Brain microvascular endothelial cell (primary cell): ENCODE measurements around the gene TCEANC2.

Experiments
- DNase-seq: peaks from one replicate; pipeline ENCODE4 v3.0.0-alpha.2; 2020
- H3K27ac ChIP-seq: fragments of 250-450 bp; sonication (Bioruptor Pico); 2 replicates; pipeline ENCODE4 v1.5.1; 2020; ENCODE audit warnings: mild to moderate bottlenecking, moderate library complexity
- H3K27me3 ChIP-seq: fragments of 250-450 bp; sonication (Bioruptor Pico); replicated peaks from 2 replicates; pipeline ENCODE4 v1.5.1; 2020; ENCODE audit warnings: mild to moderate bottlenecking
- H3K36me3 ChIP-seq: fragments of 250-450 bp; sonication (Bioruptor Pico); replicated peaks from 2 replicates; pipeline ENCODE4 v1.5.1; 2020; ENCODE audit warnings: mild to moderate bottlenecking
- H3K4me3 ChIP-seq: 2 replicates; pipeline ENCODE4 v1.5.1; 2011; ENCODE audit warnings: low read depth, mild to moderate bottlenecking, control low read depth, low read length, moderate library complexity
- in situ Hi-C: cut with HindIII; loops from 2 replicates; pipeline ENCODE4 v1.10.0; 2017; ENCODE audit warnings: low sequenced_read_pairs, low pct_ligation_motif_present
- TF ChIP-seq, protein P1 (sequence below): IDR thresholded peaks from 2 replicates; pipeline ENCODE4 v1.5.1; 2011; ENCODE audit warnings: low read depth, mild to moderate bottlenecking, moderate library complexity, low read length, control low read depth, inconsistent platforms; ENCODE audit errors: missing control alignments

Gene TCEANC2

DNA sequence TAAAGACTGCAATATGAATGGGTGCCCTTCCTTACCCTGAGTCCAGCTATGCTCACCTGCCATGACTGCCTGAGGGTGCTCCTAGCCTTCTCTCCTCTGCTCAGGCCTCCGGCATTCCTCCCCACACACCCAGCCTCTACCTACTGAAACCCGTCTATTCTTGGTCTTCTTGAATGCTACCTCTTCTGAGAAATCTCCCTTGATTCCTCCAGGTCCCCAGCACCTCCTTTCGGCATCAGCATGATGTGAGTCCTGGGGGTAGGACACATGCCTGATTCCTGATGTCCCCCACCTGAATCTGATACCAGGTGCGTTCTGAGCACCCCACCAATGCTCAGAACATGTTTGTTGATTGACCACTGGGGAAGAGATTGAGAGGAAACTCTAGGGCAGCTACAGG lies 44.0 kb upstream of the TCEANC2 start:
- in situ Hi-C loops: no loop called here
- Histone ChIP-seq H3K36me3 (no peaks in the 10 kb centered on the region), H3K4me3 (no peak overlapping the region), H3K27me3 (peaks cover 6% of the 10 kb centered on the region), H3K27ac (no peak overlapping the region)
- TF ChIP-seq, protein P1, sequence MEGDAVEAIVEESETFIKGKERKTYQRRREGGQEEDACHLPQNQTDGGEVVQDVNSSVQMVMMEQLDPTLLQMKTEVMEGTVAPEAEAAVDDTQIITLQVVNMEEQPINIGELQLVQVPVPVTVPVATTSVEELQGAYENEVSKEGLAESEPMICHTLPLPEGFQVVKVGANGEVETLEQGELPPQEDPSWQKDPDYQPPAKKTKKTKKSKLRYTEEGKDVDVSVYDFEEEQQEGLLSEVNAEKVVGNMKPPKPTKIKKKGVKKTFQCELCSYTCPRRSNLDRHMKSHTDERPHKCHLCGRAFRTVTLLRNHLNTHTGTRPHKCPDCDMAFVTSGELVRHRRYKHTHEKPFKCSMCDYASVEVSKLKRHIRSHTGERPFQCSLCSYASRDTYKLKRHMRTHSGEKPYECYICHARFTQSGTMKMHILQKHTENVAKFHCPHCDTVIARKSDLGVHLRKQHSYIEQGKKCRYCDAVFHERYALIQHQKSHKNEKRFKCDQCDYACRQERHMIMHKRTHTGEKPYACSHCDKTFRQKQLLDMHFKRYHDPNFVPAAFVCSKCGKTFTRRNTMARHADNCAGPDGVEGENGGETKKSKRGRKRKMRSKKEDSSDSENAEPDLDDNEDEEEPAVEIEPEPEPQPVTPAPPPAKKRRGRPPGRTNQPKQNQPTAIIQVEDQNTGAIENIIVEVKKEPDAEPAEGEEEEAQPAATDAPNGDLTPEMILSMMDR: no peak
- no peak for DNase-seq

DNA sequence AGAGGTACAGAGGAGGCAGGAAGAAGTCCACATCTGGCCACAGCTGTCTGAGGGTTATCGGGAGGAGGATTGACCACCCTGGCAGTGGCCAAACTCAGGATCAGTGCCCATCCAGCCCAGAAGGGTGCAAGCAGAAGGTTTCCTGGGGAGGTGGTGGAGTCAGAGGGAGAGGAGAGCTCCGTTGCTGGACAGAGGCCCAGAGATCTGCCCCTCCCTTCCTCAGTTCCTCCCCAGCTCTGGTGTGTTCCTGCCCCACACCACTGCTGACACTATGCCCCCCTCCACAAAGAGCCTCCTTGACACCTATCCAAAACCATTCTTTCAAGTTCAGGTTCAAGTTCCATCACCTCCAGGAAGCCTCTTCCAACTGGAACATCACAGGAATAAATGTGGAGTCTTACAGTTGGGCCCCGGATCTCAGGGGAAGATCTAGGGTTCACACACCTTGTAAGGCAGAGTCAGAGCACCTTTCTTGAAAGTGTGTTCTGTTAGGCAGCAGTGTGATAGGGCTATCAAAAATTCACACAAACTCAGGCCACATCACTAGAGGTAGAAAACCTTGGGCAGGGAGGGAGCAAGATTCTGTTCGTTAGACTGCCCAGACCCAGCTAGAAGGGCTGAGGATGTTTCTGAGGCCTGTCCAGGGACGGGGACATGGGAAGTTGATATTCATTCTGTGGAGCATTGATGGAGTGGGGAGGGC lies 42.8 kb upstream of the TCEANC2 start:
- H3K27me3 ChIP-seq: peaks cover 6% of the 10 kb centered on the region
- H3K36me3 ChIP-seq: no peaks in the 10 kb centered on the region
- in situ Hi-C loops: no loop called here
- TF ChIP-seq, protein P1: no peak
- H3K4me3 ChIP-seq: no peak overlapping the region
- DNase-seq: no peak
- no peak overlapping the region for H3K27ac ChIP-seq

DNA sequence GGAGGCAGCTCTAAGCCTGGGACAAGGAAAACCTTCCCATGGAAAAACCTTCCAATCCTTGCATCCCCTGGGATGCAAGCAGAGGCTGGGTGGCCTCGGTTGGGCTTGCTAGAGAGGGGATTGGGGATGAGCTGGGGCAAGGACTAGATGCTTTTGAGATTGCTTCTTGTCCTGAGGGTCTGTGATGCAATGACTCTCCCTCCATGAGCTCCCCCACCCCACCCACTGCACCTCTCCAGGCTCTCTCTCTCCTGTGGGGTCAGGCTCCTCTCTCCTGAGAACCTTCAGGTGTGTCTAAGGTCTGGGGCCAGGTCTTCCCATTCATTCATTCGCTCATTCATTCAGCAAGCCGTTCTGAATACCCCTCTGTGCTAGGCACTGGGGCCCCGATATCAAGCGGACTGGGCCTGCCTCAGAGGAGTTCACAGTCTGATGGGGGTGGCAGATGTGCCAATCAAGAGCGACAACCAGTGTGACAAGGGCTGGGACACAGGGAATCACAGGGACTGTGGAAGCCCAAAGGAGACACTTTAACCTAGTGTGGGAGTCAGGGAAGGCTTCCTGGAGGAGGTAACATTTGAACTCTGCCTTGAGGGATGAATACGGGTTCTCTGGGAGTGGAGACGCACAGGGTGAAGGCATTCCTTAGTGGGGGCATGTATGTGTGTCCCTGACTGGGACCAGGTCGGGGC lies 41.9 kb upstream of the TCEANC2 start:
- in situ Hi-C loops: no loop called here
- peaks cover 6% of the 10 kb centered on the region for H3K27me3 ChIP-seq
- no peak overlapping the region for H3K27ac ChIP-seq
- no peaks in the 10 kb centered on the region for H3K36me3 ChIP-seq
- TF ChIP-seq, protein P1: no peak
- no peak for DNase-seq
- no peak overlapping the region for H3K4me3 ChIP-seq

DNA sequence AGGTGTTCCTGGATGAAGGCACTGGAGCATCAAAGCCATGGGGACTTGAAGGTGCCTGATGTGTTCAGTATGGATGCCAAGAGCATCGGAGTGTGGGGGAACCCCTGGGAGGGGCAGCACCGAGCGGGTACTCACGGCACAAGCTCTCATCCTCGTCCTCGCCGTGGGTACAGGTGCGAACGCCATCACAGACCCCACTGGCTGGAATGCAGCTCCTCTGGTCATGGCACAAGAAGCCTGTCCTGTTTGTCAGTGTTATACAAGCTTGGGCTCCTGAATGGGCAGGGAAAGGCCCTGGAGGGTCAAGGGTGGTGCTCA lies 41.4 kb upstream of the TCEANC2 start:
- TF ChIP-seq, protein P1: no peak
- Histone ChIP-seq H3K36me3 (no peaks in the 10 kb centered on the region), H3K27me3 (peaks cover 6% of the 10 kb centered on the region), H3K4me3 (no peak overlapping the region), H3K27ac (no peak overlapping the region)
- no peak for DNase-seq
- in situ Hi-C loops: no loop called here

DNA sequence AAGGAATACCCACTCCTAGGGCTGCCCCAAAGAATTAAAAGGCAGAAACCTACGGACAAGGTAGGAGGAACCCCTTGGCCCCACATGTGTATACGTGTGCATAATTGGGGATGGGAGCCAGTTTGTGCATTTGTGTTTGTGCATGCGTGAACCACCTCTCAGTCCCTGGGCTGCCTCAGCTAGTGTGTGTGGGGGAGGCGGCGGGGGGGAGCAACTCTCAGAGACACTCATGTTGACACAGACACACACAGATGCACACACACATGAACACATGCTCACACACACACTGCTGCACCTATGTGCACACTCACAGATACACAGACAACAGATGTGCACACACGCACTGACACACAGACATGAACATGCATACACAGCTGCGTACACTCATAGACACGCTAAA lies 40.5 kb upstream of the TCEANC2 start:
- in situ Hi-C loops: no loop called here
- no peak overlapping the region for H3K27ac ChIP-seq
- TF ChIP-seq, protein P1: no peak
- peaks cover 8% of the 10 kb centered on the region for H3K27me3 ChIP-seq
- H3K4me3 ChIP-seq: no peak overlapping the region
- H3K36me3 ChIP-seq: no peaks in the 10 kb centered on the region
- no peak for DNase-seq
